HepG2 (cell line): ENCODE results near the gene COL8A1. TPM values are rescaled to one million over a fixed set of nuclear protein-coding genes. Genes with fewer than 3 reads are reported as not detected.

Experiments
- ATAC-seq: fragments of 200-7000 bp; cut with Tn5 transposase; 3 replicates; pipeline ENCODE4 v1.9.1; 2020; ENCODE audit warnings: mild to moderate bottlenecking, moderate library complexity
- BruUV-seq: library from RNA; stranded (reverse); fragments of 400-500 nt; replicated peaks from 2 replicates; lab custom pipeline; 2021; lab: Mats Ljungman, UMichigan
- CTCF ChIA-PET: fragments of 300-600 bp; formaldehyde crosslinking; extraction: SDS; loops from one replicate; lab custom pipeline; 2021; ENCODE audit warnings: low total read pairs, inconsistent platforms, low intra/inter-chr PET ratio; lab: Yijun Ruan, JAX
- POLR2A ChIA-PET: fragments of 350-600 bp; sonication (Branson Sonifier 250); formaldehyde crosslinking; loops from one replicate; lab custom pipeline; 2020; ENCODE audit warnings: antibody characterized with exemption, inconsistent platforms; lab: Yijun Ruan, JAX
- DNase-seq: peaks from one replicate; pipeline ENCODE4 v3.0.0-alpha.2; 2015; ENCODE audit warnings: low spot score
- FAIRE-seq: peaks from 3 replicates; lab custom pipeline; 2011; peaks lifted over from hg19 to GRCh38; lab: Jason Lieb, UNC
- H2AFZ ChIP-seq: one replicate; pipeline ENCODE4 v1.6.1; 2011; ENCODE audit warnings: low read length, inconsistent platforms
- H3K27ac ChIP-seq: fragments of 300-600 bp; 3 replicates; pipeline ENCODE4 v1.8.0; 2011; ENCODE audit warnings: mixed run types, mild to moderate bottlenecking, mixed read lengths, low read length, inconsistent platforms; ENCODE audit not compliant: insufficient read depth; ENCODE audit errors: extremely low read length
- H3K27me3 ChIP-seq, 2 experiments: fragments of 200-600 bp in 1 of 2; 2 replicates in 1 of 2; 3 replicates in 1 of 2; pipeline versions ENCODE4 v1.6.0 to v1.8.0; 2011; ENCODE audit warnings: low read length in 2 of 2, mild to moderate bottlenecking in 2 of 2, moderate library complexity in 2 of 2, inconsistent platforms in 1 of 2; ENCODE audit not compliant: insufficient read depth in 2 of 2, control insufficient read depth in 1 of 2
- H3K36me3 ChIP-seq, 2 experiments: fragments of 200-600 bp in 1 of 2; replicated peaks in 1 of 2; 2 replicates in 1 of 2; 3 replicates in 1 of 2; pipeline versions ENCODE4 v1.5.1 to v1.8.0; 2011; ENCODE audit warnings: low read length in 2 of 2, inconsistent platforms in 1 of 2; ENCODE audit not compliant: insufficient read depth in 2 of 2, control insufficient read depth in 1 of 2
- H3K4me1 ChIP-seq: 2 replicates; pipeline ENCODE4 v1.5.1; 2012; ENCODE audit warnings: low read length, inconsistent platforms; ENCODE audit not compliant: insufficient read depth
- H3K4me2 ChIP-seq: 2 replicates; pipeline ENCODE4 v1.6.0; 2011; ENCODE audit warnings: low read depth, low read length, inconsistent platforms
- H3K4me3 ChIP-seq, 3 experiments: fragments of 200-600 bp in 1 of 3; sonication (generic), shearing (Covaris generic) in 1 of 3; replicated peaks in 1 of 3; 2 replicates each; pipeline ENCODE4 v1.5.1; 2011 to 2016; ENCODE audit warnings: low read length in 3 of 3, inconsistent platforms in 2 of 3, low read depth in 2 of 3, mild to moderate bottlenecking in 2 of 3, control low read depth in 1 of 3, mixed read lengths in 1 of 3; ENCODE audit not compliant: insufficient read depth in 1 of 3
- H3K79me2 ChIP-seq: one replicate; pipeline ENCODE4 v1.6.1; 2011; ENCODE audit warnings: low read length, inconsistent platforms; ENCODE audit not compliant: insufficient read depth
- H3K9ac ChIP-seq: 2 replicates; pipeline ENCODE4 v1.6.0; 2011; ENCODE audit warnings: mild to moderate bottlenecking, low read depth, low read length, inconsistent platforms; ENCODE audit not compliant: insufficient read depth
- H3K9me3 ChIP-seq: 2 replicates; pipeline ENCODE4 v1.5.1; 2012; ENCODE audit warnings: mild to moderate bottlenecking, low read length
- H4K20me1 ChIP-seq: 2 replicates; pipeline ENCODE4 v1.6.0; 2011; ENCODE audit warnings: inconsistent platforms, mild to moderate bottlenecking, low read length, moderate library complexity; ENCODE audit not compliant: insufficient read depth
- CREBL2 ChIP-seq: sonication (generic); formaldehyde crosslinking; IDR thresholded peaks from 2 replicates; pipeline ENCODE4 v1.8.1; 2023; ENCODE audit warnings: missing genetic modification reagents, mild to moderate bottlenecking, borderline replicate concordance
- GRHL1 ChIP-seq: sonication (generic); formaldehyde crosslinking; conservative IDR thresholded peaks from 2 replicates; pipeline ENCODE4 v1.8.0; 2022; ENCODE audit warnings: missing genetic modification reagents
- HIVEP1 ChIP-seq: sonication (generic); formaldehyde crosslinking; IDR thresholded peaks from 2 replicates; pipeline ENCODE4 v1.4.0; 2020; ENCODE audit warnings: mild to moderate bottlenecking, missing genetic modification reagents
- MAFF ChIP-seq: IDR thresholded peaks from 2 replicates; pipeline ENCODE4 v1.6.1; 2011; ENCODE audit warnings: low read depth, low read length, improper control_type of control experiment
- MAFK ChIP-seq, 2 experiments: IDR thresholded peaks in 1 of 2; conservative IDR thresholded peaks in 1 of 2; 2 replicates each; pipeline ENCODE4 v1.6.1; 2011; ENCODE audit warnings: improper control_type of control experiment in 2 of 2, low read length in 2 of 2
- NFRKB ChIP-seq: fragments of 450-650 bp; IDR thresholded peaks from 2 replicates; pipeline ENCODE4 v1.6.1; 2017
- XRCC5 ChIP-seq: fragments of 200-400 bp; formaldehyde crosslinking; optimal IDR thresholded peaks from 2 replicates; pipeline ENCODE3; 2017; ENCODE audit warnings: mild to moderate bottlenecking, low read length
- ZNF704 ChIP-seq: sonication (generic); formaldehyde crosslinking; IDR thresholded peaks from 2 replicates; pipeline ENCODE4 v1.8.1; 2023; ENCODE audit warnings: mild to moderate bottlenecking, inconsistent platforms, moderate library complexity, missing genetic modification reagents, borderline replicate concordance
- WGBS: methylation state at CpG from one replicate; pipeline ENCODE4 v1.1.6; 2017; ENCODE audit warnings: low lambda C conversion rate; 5-methylcytosine and 5-hydroxymethylcytosine counted together
- in situ Hi-C: cut with HindIII; loops from 2 replicates; pipeline ENCODE4 v1.10.0; 2017; ENCODE audit warnings: low pct_unique_long_range_greater_than_20kb; ENCODE audit not compliant: extremely low pct_ligation_motif_present
- intact Hi-C: fragments of 100-400 bp; cut with micrococcal nuclease; formaldehyde crosslinking; loops from one replicate; pipeline ENCODE4 v1.10.0; 2022; ENCODE audit not compliant: unreplicated experiment
- polyA plus RNA-seq, 8 experiments: library from polyadenylated mRNA; depleted of rRNA in 3 of 8; stranded (reverse) in 7 of 8; unstranded in 1 of 8; fragments of >200 nt; fragmentation: Illumina TruSeq in 4 of 8; extraction: Trizol in 4 of 8; gene quantifications; 2 replicates each; pipeline versions ENCODE4 v1.2.1 to v1.2.3, GENCODE V29; 2011 to 2016; ENCODE audit warnings: low read depth in 4 of 8, missing spikeins in 1 of 8, mixed read lengths in 1 of 8; ENCODE audit not compliant: insufficient read depth in 1 of 8
- total RNA-seq, 5 experiments: library from RNA; depleted of rRNA; stranded (reverse); fragments of >200 nt; fragmentation: Illumina TruSeq; extraction: Trizol; gene quantifications; 2 replicates each; pipeline ENCODE4 v1.2.3, GENCODE V29; 2016; ENCODE audit warnings: low read depth in 1 of 5

COL8A1 gene
- total and polyA plus RNA-seq, 2 of the 13 experiments (the other 11 are each of a cell fraction or from before 2014, with no cell fraction given): not detected

- no peaks in the 10 kb centered on the region for H4K20me1 ChIP-seq
- no peak overlapping the region for H3K27ac ChIP-seq
- no peaks in the 10 kb centered on the region for H3K36me3 ChIP-seq
- no peak overlapping the region for H2AFZ ChIP-seq
- DNase-seq: no peak
- no TSS peak for BruUV-seq
- no peak overlapping the region for H3K4me2 ChIP-seq
- H3K9ac ChIP-seq: no peak overlapping the region
- intact Hi-C loops (loop anchor here (5.0 kb wide), 1 partner anchor 762 kb away; no protein-coding TSS in a partner anchor), in situ Hi-C loops (loop anchor here (25.0 kb wide), 1 partner anchor 757 kb away; no protein-coding TSS in a partner anchor)
- ATAC-seq: no peak
- FAIRE-seq: no peak
- peaks cover 18% of the 10 kb centered on the region for H3K79me2 ChIP-seq
- TF ChIP-seq XRCC5 (no peak), GRHL1 (no peak), MAFF (peak; percentile 81), MAFK (conservative IDR thresholded peaks at IDR 0.05 in 1 of 2, IDR thresholded peaks at IDR 0.05 in 1 of 2; ENCODE audit: low read length in 2 of 2) (peak; percentile 69 to 83)
- H3K9me3 ChIP-seq: no peaks in the 10 kb centered on the region
- H3K27me3 ChIP-seq: no peaks in the 10 kb centered on the region
- whole genome bisulfite sequencing: 90% methylated on average over 3 of the region's 3 CpGs
- CTCF ChIA-PET: no interaction called here
- POLR2A ChIA-PET: no interaction called here
- H3K4me1 ChIP-seq: peaks cover 27% of the 10 kb centered on the region
- no peak overlapping the region for H3K4me3 ChIP-seq
These were observed 191.4 kb downstream of the COL8A1 start for GRCh38 chr3:99829844-99830243.

- Histone ChIP-seq H3K27me3 (no peaks in the 10 kb centered on the region), H3K4me1 (peaks cover 28% of the 10 kb centered on the region), H3K4me3 (no peak overlapping the region), H3K79me2 (peaks cover 27% of the 10 kb centered on the region), H3K9me3 (no peaks in the 10 kb centered on the region), H3K36me3 (no peaks in the 10 kb centered on the region), H3K9ac (no peak overlapping the region), H2AFZ (no peak overlapping the region), H3K4me2 (no peak overlapping the region), H3K27ac (no peak overlapping the region), H4K20me1 (no peaks in the 10 kb centered on the region)
- ChIA-PET CTCF (no interaction called here), POLR2A (interaction anchor here (1.0 to 1.6 kb wide), 3 partner anchors 10 to 420 kb away, joined by 3 to 4 read pairs (median 3); partner anchors contain the start of gene CMSS1)
- WGBS: 69% methylated on average over 4 of the region's 4 CpGs
- in situ Hi-C loops: loop anchor here (25.0 kb wide), 1 partner anchor 754 kb away; no protein-coding TSS in a partner anchor
- intact Hi-C loops: loop anchor here (2.0 to 5.0 kb wide), 2 partner anchors 629 to 759 kb away; no protein-coding TSS in a partner anchor
- ATAC-seq (no peak), FAIRE-seq (no peak), DNase-seq (no peak)
- no TSS peak for BruUV-seq
- TF ChIP-seq NFRKB (no peak), HIVEP1 (CRISPR knock-in tag) (no peak), ZNF704 (CRISPR knock-in tag) (no peak), CREBL2 (no peak)
These were observed 195.3 kb downstream of the COL8A1 start for GRCh38 chr3:99833617-99834205.
